Measurements from ENCODE around the gene TMEM134. TPM values are rescaled to one million over a fixed set of nuclear protein-coding genes. Genes with fewer than 3 reads are reported as not detected.

Gene TMEM134
- total and polyA plus RNA-seq, 10 of the 15 experiments (the other 5 are each of a cell fraction or from before 2014, with no cell fraction given): 1.6 to 93.8 (median 27.8) TPM

DNA sequence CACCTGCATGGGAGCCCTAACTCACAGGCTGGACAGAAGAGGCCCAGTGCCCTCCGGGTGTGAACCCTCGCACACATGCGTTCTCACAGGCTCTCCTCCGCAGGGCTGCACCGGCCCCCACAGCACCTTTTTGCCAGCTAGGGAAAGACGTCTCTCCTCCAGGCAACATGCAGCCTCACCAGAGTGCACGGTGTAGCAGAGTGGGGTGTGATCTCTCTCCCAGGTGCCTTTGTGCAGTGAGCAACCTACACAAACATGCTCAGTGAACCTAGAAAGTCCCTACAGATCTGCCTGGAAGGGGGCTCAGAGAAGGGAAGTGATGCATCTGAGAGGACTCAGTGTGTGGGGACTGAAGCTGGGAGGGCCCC, 57.3 kb downstream of the TMEM134 start:
- POLR2A ChIA-PET: interaction anchor here (1.1 to 2.8 kb wide), 4 partner anchors 8 to 54 kb away, joined by 3 to 16 read pairs (median 8); partner anchors contain the start of genes PPP1CA and TBC1D10C
- Histone ChIP-seq H3K9me3 (replicated peaks; ENCODE audit: control insufficient read depth, insufficient read depth, low read length) (no peaks in the 10 kb centered on the region), H2AFZ (ENCODE audit: control insufficient read depth, low read depth, low read length) (no peak overlapping the region), H3K4me2 (ENCODE audit: control insufficient read depth, insufficient read depth) (no peak overlapping the region), H4K20me1 (ENCODE audit: control insufficient read depth, insufficient read depth) (no peaks in the 10 kb centered on the region), H3K9ac (ENCODE audit: control insufficient read depth, insufficient read depth, low read length) (no peak overlapping the region), H3K4me3 (no peak overlapping the region), H3K36me3 (ENCODE audit: control insufficient read depth in 2 of 2, insufficient read depth in 2 of 2, low read length in 1 of 2) (no peaks in the 10 kb centered on the region), H3K27ac (ENCODE audit: control insufficient read depth, insufficient read depth) (no peak overlapping the region), H3K27me3 (replicated peaks in 1 of 2; ENCODE audit: control insufficient read depth in 2 of 2, insufficient read depth in 2 of 2, low read length in 1 of 2) (peaks cover 0 to 5% of the 10 kb centered on the region in 2 experiments; a peak in 3 of 4 replicates), H3K79me2 (ENCODE audit: control insufficient read depth, insufficient read depth, low read length) (peaks cover 3% of the 10 kb centered on the region), H3K4me1 (ENCODE audit: control insufficient read depth, insufficient read depth, low read length) (peaks cover 41% of the 10 kb centered on the region)
- RAD21 ChIA-PET (ENCODE audit: unreplicated experiment): interaction anchor here (1.6 to 3.0 kb wide), 2 partner anchors 10 to 59 kb away, joined by 5 to 12 read pairs; partner anchors contain the start of genes POLD4 and PPP1CA
- in situ Hi-C loops (cut with MboI) (no loop called here), intact Hi-C loops (cut with micrococcal nuclease; ENCODE audit: unreplicated experiment) (no loop called here)
- SMC1A ChIA-PET (ENCODE audit: uncharacterized antibody, unreplicated experiment): interaction anchor here (0.8 to 1.0 kb wide), 2 partner anchors 9 to 11 kb away, joined by 3 read pairs; no protein-coding TSS in a partner anchor
- DNase-seq (ENCODE audit: low read depth, low spot score) (no peak), FAIRE-seq (peak; percentile 38), ATAC-seq (peak; percentile 22)
- no TSS peak for BruUV-seq (replicated peaks)
- CTCF ChIA-PET: interaction anchor here (1.3 to 2.4 kb wide), 2 partner anchors 10 to 25 kb away, joined by 4 to 12 read pairs; partner anchors contain the start of genes PPP1CA and PTPRCAP
- 54% methylated on average over 7 of the region's 7 CpGs for WGBS (ENCODE audit: insufficient coverage, insufficient replicate concordance, low lambda C conversion rate, missing lambda C conversion rate)
- no peak for TF ChIP-seq MXI1 (IDR thresholded peaks at IDR 0.05; ENCODE audit: low read depth, low read length)
- TF ChIP-seq SMARCA5 (IDR thresholded peaks at IDR 0.05): 0 out of 2 replicates have a peak, but pooled peaks have one; percentile 52
- 0 out of 2 replicates have a peak, but pooled peaks have one; percentile 25 for TF ChIP-seq DPF2 (IDR thresholded peaks at IDR 0.05)
- peak; percentile 55; the same call in 1 of the 2 replicates for TF ChIP-seq SPI1 (IDR thresholded peaks at IDR 0.05; ENCODE audit: borderline replicate concordance, insufficient read depth, low read depth, low read length)
- TF ChIP-seq RELB (IDR thresholded peaks at IDR 0.05; ENCODE audit: low read depth): 0 out of 2 replicates have a peak, but pooled peaks have one; percentile 19
- TF ChIP-seq PRDM15 (CRISPR knock-in tag; IDR thresholded peaks at IDR 0.05): no peak

Small RNA genes within 50 kb of the gene (microRNA-seq; reads per million reads assigned to microRNA genes)
- gene MIR6752: 0.75 reads per million

Small RNA genes within 50 kb of the gene (small RNA-seq; reads per million reads assigned to genes)
- not detected for gene MIR6752

Other genes starting within 250 kb of the TMEM134 start
Only the 7 nearest of the 24 such genes appear.
- gene PTPRCAP, start 31.6 kb downstream of the TMEM134 start, total RNA-seq (2014; rRNA removed): 195 and 266 TPM in 2 replicates
- gene PTPRCAP, start 31.6 kb downstream of the TMEM134 start, total RNA-seq (2014; rRNA removed; fragmentation: Illumina TruSeq; extraction: Trizol): 38.4 and 45.3 TPM in 2 replicates
- gene PTPRCAP, start 31.6 kb downstream of the TMEM134 start, total RNA-seq (2021): 197 and 204 TPM in 2 replicates
- 21.1 and 49.8 TPM in 2 replicates for gene PTPRCAP, start 31.6 kb downstream of the TMEM134 start, polyA plus RNA-seq (2011; rRNA removed)
- gene PTPRCAP, start 31.6 kb downstream of the TMEM134 start, polyA plus RNA-seq (2014; fragmentation: Illumina TruSeq; extraction: Trizol): 0.70 and 9.3 TPM in 2 replicates
- gene PTPRCAP, start 31.6 kb downstream of the TMEM134 start, polyA plus RNA-seq (2014; fragmentation: Nextera tagmentation; extraction: Ambion mirVana): 1 to 10 TPM; 4.7 to 9.3 TPM
- gene PTPRCAP, start 31.6 kb downstream of the TMEM134 start, polyA plus RNA-seq (2014; rRNA removed): 257 and 361 TPM in 2 replicates
- gene PTPRCAP, start 31.6 kb downstream of the TMEM134 start, polyA plus RNA-seq (2016; fragmentation: Nextera tagmentation; extraction: Ambion mirVana): 100 to 1,000 TPM; 200 to 239 TPM
- 21.3 and 24.6 TPM in 2 replicates for gene CORO1B, start 25.8 kb downstream of the TMEM134 start, total RNA-seq (2014; rRNA removed)
- gene CORO1B, start 25.8 kb downstream of the TMEM134 start, total RNA-seq (2014; rRNA removed; fragmentation: Illumina TruSeq; extraction: Trizol): 6.3 and 7.4 TPM in 2 replicates
- gene CORO1B, start 25.8 kb downstream of the TMEM134 start, total RNA-seq (2021): 28.5 and 30.6 TPM in 2 replicates
- 8.0 and 26.4 TPM in 2 replicates for gene CORO1B, start 25.8 kb downstream of the TMEM134 start, polyA plus RNA-seq (2011; rRNA removed)
- 2.5 and 7.0 TPM in 2 replicates for gene CORO1B, start 25.8 kb downstream of the TMEM134 start, polyA plus RNA-seq (2014; fragmentation: Illumina TruSeq; extraction: Trizol)
- 1 to 10 TPM in 1 of 2 experiments, under 1 TPM in 1; 0.24 to 1.9 TPM for gene CORO1B, start 25.8 kb downstream of the TMEM134 start, polyA plus RNA-seq (2014; fragmentation: Nextera tagmentation; extraction: Ambion mirVana)
- gene CORO1B, start 25.8 kb downstream of the TMEM134 start, polyA plus RNA-seq (2014; rRNA removed): 21.7 and 26.9 TPM in 2 replicates
- 10 to 100 TPM; 23.6 to 25.1 TPM for gene CORO1B, start 25.8 kb downstream of the TMEM134 start, polyA plus RNA-seq (2016; fragmentation: Nextera tagmentation; extraction: Ambion mirVana)
- not detected in 2 replicates for gene GPR152, start 16.5 kb downstream of the TMEM134 start, total RNA-seq (2014; rRNA removed)
- gene GPR152, start 16.5 kb downstream of the TMEM134 start, total RNA-seq (2014; rRNA removed; fragmentation: Illumina TruSeq; extraction: Trizol): not detected in 2 replicates
- gene GPR152, start 16.5 kb downstream of the TMEM134 start, total RNA-seq (2021): not detected in 2 replicates
- not detected in 2 replicates for gene GPR152, start 16.5 kb downstream of the TMEM134 start, polyA plus RNA-seq (2011; rRNA removed)
- not detected in 2 replicates for gene GPR152, start 16.5 kb downstream of the TMEM134 start, polyA plus RNA-seq (2014; fragmentation: Illumina TruSeq; extraction: Trizol)
- not detected for gene GPR152, start 16.5 kb downstream of the TMEM134 start, polyA plus RNA-seq (2014; fragmentation: Nextera tagmentation; extraction: Ambion mirVana)
- not detected in 2 replicates for gene GPR152, start 16.5 kb downstream of the TMEM134 start, polyA plus RNA-seq (2014; rRNA removed)
- not detected for gene GPR152, start 16.5 kb downstream of the TMEM134 start, polyA plus RNA-seq (2016; fragmentation: Nextera tagmentation; extraction: Ambion mirVana)
- not detected in 2 replicates for gene CABP4, start 13.9 kb downstream of the TMEM134 start, total RNA-seq (2014; rRNA removed)
- gene CABP4, start 13.9 kb downstream of the TMEM134 start, total RNA-seq (2014; rRNA removed; fragmentation: Illumina TruSeq; extraction: Trizol): 0.13 and 0.18 TPM in 2 replicates
- gene CABP4, start 13.9 kb downstream of the TMEM134 start, total RNA-seq (2021): 0.41 and 0.69 TPM in 2 replicates
- gene CABP4, start 13.9 kb downstream of the TMEM134 start, polyA plus RNA-seq (2011; rRNA removed): 0.27 and 0.55 TPM in 2 replicates
- gene CABP4, start 13.9 kb downstream of the TMEM134 start, polyA plus RNA-seq (2014; fragmentation: Illumina TruSeq; extraction: Trizol): 0.04 and 0.44 TPM in 2 replicates
- under 1 TPM; 0.05 to 0.06 TPM for gene CABP4, start 13.9 kb downstream of the TMEM134 start, polyA plus RNA-seq (2014; fragmentation: Nextera tagmentation; extraction: Ambion mirVana)
- 0.15 and 0.19 TPM in 2 replicates for gene CABP4, start 13.9 kb downstream of the TMEM134 start, polyA plus RNA-seq (2014; rRNA removed)
- under 1 TPM in 1 of 2 experiments, not detected in 1; 0.15 TPM for gene CABP4, start 13.9 kb downstream of the TMEM134 start, polyA plus RNA-seq (2016; fragmentation: Nextera tagmentation; extraction: Ambion mirVana)
- 135 and 139 TPM in 2 replicates for gene AIP, start 13.8 kb upstream of the TMEM134 start, total RNA-seq (2014; rRNA removed)
- gene AIP, start 13.8 kb upstream of the TMEM134 start, total RNA-seq (2014; rRNA removed; fragmentation: Illumina TruSeq; extraction: Trizol): 67.2 and 67.6 TPM in 2 replicates
- gene AIP, start 13.8 kb upstream of the TMEM134 start, total RNA-seq (2021): 128 and 129 TPM in 2 replicates
- gene AIP, start 13.8 kb upstream of the TMEM134 start, polyA plus RNA-seq (2011; rRNA removed): 77.2 and 144 TPM in 2 replicates
- 20.7 and 47.5 TPM in 2 replicates for gene AIP, start 13.8 kb upstream of the TMEM134 start, polyA plus RNA-seq (2014; fragmentation: Illumina TruSeq; extraction: Trizol)
- 10 to 100 TPM; 12.6 to 29.7 TPM for gene AIP, start 13.8 kb upstream of the TMEM134 start, polyA plus RNA-seq (2014; fragmentation: Nextera tagmentation; extraction: Ambion mirVana)
- gene AIP, start 13.8 kb upstream of the TMEM134 start, polyA plus RNA-seq (2014; rRNA removed): 164 and 168 TPM in 2 replicates
- 100 to 1,000 TPM; 103 to 105 TPM for gene AIP, start 13.8 kb upstream of the TMEM134 start, polyA plus RNA-seq (2016; fragmentation: Nextera tagmentation; extraction: Ambion mirVana)
- gene PITPNM1, start 36.1 kb upstream of the TMEM134 start, total RNA-seq (2014; rRNA removed): 28.3 and 47.4 TPM in 2 replicates
- gene PITPNM1, start 36.1 kb upstream of the TMEM134 start, total RNA-seq (2014; rRNA removed; fragmentation: Illumina TruSeq; extraction: Trizol): 10.5 and 13.7 TPM in 2 replicates
- 56.8 and 60.9 TPM in 2 replicates for gene PITPNM1, start 36.1 kb upstream of the TMEM134 start, total RNA-seq (2021)
- 13.7 and 16.9 TPM in 2 replicates for gene PITPNM1, start 36.1 kb upstream of the TMEM134 start, polyA plus RNA-seq (2011; rRNA removed)
- 5.8 and 16.1 TPM in 2 replicates for gene PITPNM1, start 36.1 kb upstream of the TMEM134 start, polyA plus RNA-seq (2014; fragmentation: Illumina TruSeq; extraction: Trizol)
- under 1 TPM; 0.11 to 0.49 TPM for gene PITPNM1, start 36.1 kb upstream of the TMEM134 start, polyA plus RNA-seq (2014; fragmentation: Nextera tagmentation; extraction: Ambion mirVana)
- 43.7 and 46.0 TPM in 2 replicates for gene PITPNM1, start 36.1 kb upstream of the TMEM134 start, polyA plus RNA-seq (2014; rRNA removed)
- 10 to 100 TPM; 15.6 to 19.5 TPM for gene PITPNM1, start 36.1 kb upstream of the TMEM134 start, polyA plus RNA-seq (2016; fragmentation: Nextera tagmentation; extraction: Ambion mirVana)
- 36.2 and 45.5 TPM in 2 replicates for gene CDK2AP2, start 38.9 kb upstream of the TMEM134 start, total RNA-seq (2014; rRNA removed)
- 17.2 and 19.2 TPM in 2 replicates for gene CDK2AP2, start 38.9 kb upstream of the TMEM134 start, total RNA-seq (2014; rRNA removed; fragmentation: Illumina TruSeq; extraction: Trizol)
- gene CDK2AP2, start 38.9 kb upstream of the TMEM134 start, total RNA-seq (2021): 58.8 and 60.7 TPM in 2 replicates
- 6.7 and 15.9 TPM in 2 replicates for gene CDK2AP2, start 38.9 kb upstream of the TMEM134 start, polyA plus RNA-seq (2011; rRNA removed)
- gene CDK2AP2, start 38.9 kb upstream of the TMEM134 start, polyA plus RNA-seq (2014; fragmentation: Illumina TruSeq; extraction: Trizol): 5.8 and 36.3 TPM in 2 replicates
- gene CDK2AP2, start 38.9 kb upstream of the TMEM134 start, polyA plus RNA-seq (2014; fragmentation: Nextera tagmentation; extraction: Ambion mirVana): 10 to 100 TPM in 1 of 2 experiments, 1 to 10 TPM in 1; 8.0 to 18.0 TPM
- gene CDK2AP2, start 38.9 kb upstream of the TMEM134 start, polyA plus RNA-seq (2014; rRNA removed): 51.4 and 55.4 TPM in 2 replicates
- 100 to 1,000 TPM; 150 to 177 TPM for gene CDK2AP2, start 38.9 kb upstream of the TMEM134 start, polyA plus RNA-seq (2016; fragmentation: Nextera tagmentation; extraction: Ambion mirVana)

Measured in GM12878 (cell line).